GM23338 (cell line): ENCODE results near the gene IGF1R. TPM values are rescaled to one million over a fixed set of nuclear protein-coding genes. Genes with fewer than 3 reads are reported as not detected.

Source experiments
- ATAC-seq: fragments of 200-7000 bp; cut with Tn5 transposase; 3 replicates; pipeline ENCODE4 v1.9.1; 2020
- DNase-seq: peaks from one replicate; pipeline ENCODE4 v3.0.0-alpha.2; 2015; ENCODE audit warnings: low spot score
- H2AFZ ChIP-seq: fragments of 200-600 bp; sonication (generic); 2 replicates; pipeline ENCODE4 v1.8.0; 2016; ENCODE audit warnings: antibody characterized with exemption, mild to moderate bottlenecking, moderate library complexity
- H3F3A ChIP-seq: fragments of 200-600 bp; sonication (generic); replicated peaks from 2 replicates; pipeline ENCODE4 v1.8.0; 2017; ENCODE audit warnings: antibody characterized with exemption, mixed run types, low read depth
- H3K27ac ChIP-seq: fragments of 200-600 bp; sonication (generic); 2 replicates; pipeline ENCODE4 v1.6.1; 2016; ENCODE audit warnings: low read depth
- H3K27me3 ChIP-seq: fragments of 200-600 bp; sonication (generic); 2 replicates; pipeline ENCODE4 v1.8.0; 2016; ENCODE audit warnings: mild to moderate bottlenecking, mixed run types, moderate library complexity; ENCODE audit not compliant: insufficient read depth
- H3K36me3 ChIP-seq: fragments of 200-600 bp; sonication (generic); 2 replicates; pipeline ENCODE4 v1.8.0; 2016; ENCODE audit warnings: mild to moderate bottlenecking; ENCODE audit not compliant: insufficient read depth
- H3K4me1 ChIP-seq: fragments of 200-600 bp; sonication (generic); 2 replicates; pipeline ENCODE4 v1.8.0; 2016; ENCODE audit warnings: mild to moderate bottlenecking, moderate library complexity; ENCODE audit not compliant: insufficient read depth
- H3K4me2 ChIP-seq: fragments of 200-600 bp; sonication (generic); 2 replicates; pipeline ENCODE4 v1.7.1; 2017; ENCODE audit warnings: mixed run types
- H3K4me3 ChIP-seq: fragments of 200-600 bp; sonication (generic); 2 replicates; pipeline ENCODE4 v1.6.1; 2016; ENCODE audit warnings: mixed run types
- H3K79me2 ChIP-seq: fragments of 200-600 bp; sonication (generic); replicated peaks from 2 replicates; pipeline ENCODE4 v1.8.0; 2017; ENCODE audit warnings: mild to moderate bottlenecking; ENCODE audit not compliant: insufficient read depth
- H3K9me2 ChIP-seq: fragments of 200-600 bp; sonication (generic); 2 replicates; pipeline ENCODE4 v1.8.0; 2017; ENCODE audit not compliant: insufficient read depth
- H4K20me1 ChIP-seq: fragments of 200-600 bp; sonication (generic); replicated peaks from 2 replicates; pipeline ENCODE4 v1.8.0; 2017; ENCODE audit warnings: mild to moderate bottlenecking; ENCODE audit not compliant: insufficient read depth
- H3K27ac Mint-ChIP-seq: 2 replicates; pipeline ENCODE4 v1.8.0; 2020; ENCODE audit warnings: inconsistent platforms, mild to moderate bottlenecking, moderate library complexity, mixed read lengths
- H3K27me3 Mint-ChIP-seq: 3 replicates; pipeline ENCODE4 v1.8.0; 2022; ENCODE audit warnings: low read depth, mild to moderate bottlenecking, moderate library complexity, mixed read lengths, inconsistent platforms; ENCODE audit not compliant: insufficient read depth, poor library complexity
- H3K36me3 Mint-ChIP-seq: 3 replicates; pipeline ENCODE4 v1.8.0; 2021; ENCODE audit warnings: low read depth, mild to moderate bottlenecking, inconsistent platforms, moderate library complexity, mixed read lengths
- H3K4me1 Mint-ChIP-seq: 3 replicates; pipeline ENCODE4 v1.8.0; 2020; ENCODE audit warnings: mild to moderate bottlenecking, inconsistent platforms, mixed read lengths
- H3K4me3 Mint-ChIP-seq: 3 replicates; pipeline ENCODE4 v1.8.0; 2021; ENCODE audit warnings: moderate library complexity, mild to moderate bottlenecking, inconsistent platforms, mixed read lengths
- H3K9me3 Mint-ChIP-seq: 3 replicates; pipeline ENCODE4 v1.8.0; 2020; ENCODE audit warnings: moderate library complexity, mild to moderate bottlenecking, inconsistent platforms, mixed read lengths
- EZH2phosphoT487 ChIP-seq: fragments of 200-600 bp; sonication (generic); IDR thresholded peaks from one replicate; pipeline ENCODE4 v1.8.1; 2018; ENCODE audit warnings: antibody characterized with exemption; ENCODE audit not compliant: unreplicated experiment
- JUNB ChIP-seq: IDR thresholded peaks from one replicate; pipeline ENCODE4 v1.6.1; 2016; ENCODE audit warnings: antibody characterized with exemption; ENCODE audit not compliant: unreplicated experiment
- NANOG ChIP-seq: IDR thresholded peaks from 2 replicates; pipeline ENCODE4 v1.6.1; 2016; ENCODE audit warnings: antibody characterized with exemption, borderline replicate concordance
- POLR2AphosphoS5 ChIP-seq: IDR thresholded peaks from 2 replicates; pipeline ENCODE4 v1.6.1; 2016; ENCODE audit warnings: antibody characterized with exemption, low read depth
- ZNF114 ChIP-seq: fragments of 250-450 bp; sonication (Bioruptor Pico); IDR thresholded peaks from 2 replicates; pipeline ENCODE4 v1.5.0; 2020; ENCODE audit warnings: mild to moderate bottlenecking, moderate library complexity
- polyA plus RNA-seq: library from polyadenylated mRNA; unstranded; fragments of >200 nt; fragmentation: Nextera tagmentation; extraction: Ambion mirVana; gene quantifications from 2 replicates; pipeline ENCODE4 v1.2.1, GENCODE V29; 2016
- total RNA-seq: library from RNA; depleted of rRNA; stranded (reverse); fragments of >200 nt; shearing (Covaris generic); gene quantifications from 2 replicates; pipeline ENCODE4 v1.2.3, GENCODE V29; 2014
- TF ChIP-seq, protein P1 (sequence below): IDR thresholded peaks from 2 replicates; pipeline ENCODE4 v1.6.1; 2016; ENCODE audit warnings: antibody characterized with exemption
- TF ChIP-seq, protein P2 (sequence below): IDR thresholded peaks from one replicate; pipeline ENCODE4 v1.6.1; 2018; ENCODE audit warnings: antibody characterized with exemption; ENCODE audit not compliant: unreplicated experiment

IGF1R gene
- total and polyA plus RNA-seq, 2 experiments from 2014 or later: 20.4 to 92.2 TPM

DNA sequence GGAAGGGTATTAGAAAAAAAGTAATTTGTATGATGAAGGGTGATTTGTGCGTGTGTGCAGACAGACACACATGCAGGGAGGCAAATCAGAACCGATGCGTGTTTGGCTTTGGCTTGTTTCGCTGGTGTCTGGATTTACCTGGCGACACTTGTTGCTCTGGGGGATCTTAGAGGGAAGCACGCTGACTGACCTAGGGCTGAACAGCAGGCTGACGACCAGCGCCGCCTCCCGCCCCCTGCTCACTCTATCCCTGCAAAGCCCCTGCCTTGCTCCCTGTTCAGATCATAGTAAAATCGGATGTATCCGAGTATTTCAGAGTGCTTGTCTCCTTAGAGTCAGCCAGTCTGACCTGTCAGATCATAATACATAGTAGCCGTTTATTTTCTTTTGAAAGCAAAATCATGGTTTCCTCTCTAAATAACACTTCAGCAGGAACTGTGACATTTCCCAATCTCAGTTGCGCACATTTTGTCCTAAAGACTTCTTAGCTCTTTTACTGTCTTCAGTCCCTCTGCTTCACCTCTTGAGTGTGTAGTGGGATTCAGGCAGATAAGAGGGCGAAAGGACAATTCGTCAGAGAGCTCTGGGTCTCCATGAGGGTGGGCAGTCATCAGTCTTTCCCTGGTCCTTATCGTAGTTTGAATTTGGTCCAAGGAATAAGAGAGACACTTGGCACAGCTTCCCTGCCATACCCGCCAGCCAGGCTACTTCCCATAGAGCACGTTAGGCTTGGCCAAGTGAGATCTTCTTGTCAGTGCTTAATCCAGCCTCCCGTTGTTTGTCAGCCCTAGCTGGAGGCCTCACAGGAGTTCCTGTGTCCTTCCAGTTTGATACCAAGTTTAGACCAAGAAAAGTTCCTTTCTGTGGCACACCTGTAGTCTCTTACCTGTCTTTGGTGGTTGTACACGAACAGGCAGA is 261.9 kb downstream of the IGF1R start:
- peaks cover 18% of the 10 kb centered on the region for H3K36me3 ChIP-seq
- H3F3A ChIP-seq: no peaks in the 10 kb centered on the region
- Mint-ChIP-seq H3K27ac (no peak overlapping the region; the same call in 1 of the 2 replicates), H3K4me3 (no peak overlapping the region), H3K4me1 (peaks cover 16% of the 10 kb centered on the region), H3K36me3 (peaks cover 51% of the 10 kb centered on the region), H3K9me3 (no peaks in the 10 kb centered on the region), H3K27me3 (no peaks in the 10 kb centered on the region)
- H3K4me1 ChIP-seq: peaks cover 5% of the 10 kb centered on the region
- H3K9me2 ChIP-seq: no peaks in the 10 kb centered on the region
- H3K27me3 ChIP-seq: no peaks in the 10 kb centered on the region
- no peak overlapping the region for H3K4me3 ChIP-seq
- H3K27ac ChIP-seq: no peak overlapping the region
- H3K79me2 ChIP-seq: peaks cover 18% of the 10 kb centered on the region
- peaks cover 18% of the 10 kb centered on the region; the same call in 1 of the 2 replicates for H4K20me1 ChIP-seq
- DNase-seq (no peak), ATAC-seq (no peak)
- no peak for TF ChIP-seq NANOG
- no peak for TF ChIP-seq ZNF114
- TF ChIP-seq, protein P1, sequence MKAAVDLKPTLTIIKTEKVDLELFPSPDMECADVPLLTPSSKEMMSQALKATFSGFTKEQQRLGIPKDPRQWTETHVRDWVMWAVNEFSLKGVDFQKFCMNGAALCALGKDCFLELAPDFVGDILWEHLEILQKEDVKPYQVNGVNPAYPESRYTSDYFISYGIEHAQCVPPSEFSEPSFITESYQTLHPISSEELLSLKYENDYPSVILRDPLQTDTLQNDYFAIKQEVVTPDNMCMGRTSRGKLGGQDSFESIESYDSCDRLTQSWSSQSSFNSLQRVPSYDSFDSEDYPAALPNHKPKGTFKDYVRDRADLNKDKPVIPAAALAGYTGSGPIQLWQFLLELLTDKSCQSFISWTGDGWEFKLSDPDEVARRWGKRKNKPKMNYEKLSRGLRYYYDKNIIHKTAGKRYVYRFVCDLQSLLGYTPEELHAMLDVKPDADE: no peak
- TF ChIP-seq EZH2phosphoT487: no peak
- no peak for TF ChIP-seq POLR2AphosphoS5
- TF ChIP-seq, protein P2, sequence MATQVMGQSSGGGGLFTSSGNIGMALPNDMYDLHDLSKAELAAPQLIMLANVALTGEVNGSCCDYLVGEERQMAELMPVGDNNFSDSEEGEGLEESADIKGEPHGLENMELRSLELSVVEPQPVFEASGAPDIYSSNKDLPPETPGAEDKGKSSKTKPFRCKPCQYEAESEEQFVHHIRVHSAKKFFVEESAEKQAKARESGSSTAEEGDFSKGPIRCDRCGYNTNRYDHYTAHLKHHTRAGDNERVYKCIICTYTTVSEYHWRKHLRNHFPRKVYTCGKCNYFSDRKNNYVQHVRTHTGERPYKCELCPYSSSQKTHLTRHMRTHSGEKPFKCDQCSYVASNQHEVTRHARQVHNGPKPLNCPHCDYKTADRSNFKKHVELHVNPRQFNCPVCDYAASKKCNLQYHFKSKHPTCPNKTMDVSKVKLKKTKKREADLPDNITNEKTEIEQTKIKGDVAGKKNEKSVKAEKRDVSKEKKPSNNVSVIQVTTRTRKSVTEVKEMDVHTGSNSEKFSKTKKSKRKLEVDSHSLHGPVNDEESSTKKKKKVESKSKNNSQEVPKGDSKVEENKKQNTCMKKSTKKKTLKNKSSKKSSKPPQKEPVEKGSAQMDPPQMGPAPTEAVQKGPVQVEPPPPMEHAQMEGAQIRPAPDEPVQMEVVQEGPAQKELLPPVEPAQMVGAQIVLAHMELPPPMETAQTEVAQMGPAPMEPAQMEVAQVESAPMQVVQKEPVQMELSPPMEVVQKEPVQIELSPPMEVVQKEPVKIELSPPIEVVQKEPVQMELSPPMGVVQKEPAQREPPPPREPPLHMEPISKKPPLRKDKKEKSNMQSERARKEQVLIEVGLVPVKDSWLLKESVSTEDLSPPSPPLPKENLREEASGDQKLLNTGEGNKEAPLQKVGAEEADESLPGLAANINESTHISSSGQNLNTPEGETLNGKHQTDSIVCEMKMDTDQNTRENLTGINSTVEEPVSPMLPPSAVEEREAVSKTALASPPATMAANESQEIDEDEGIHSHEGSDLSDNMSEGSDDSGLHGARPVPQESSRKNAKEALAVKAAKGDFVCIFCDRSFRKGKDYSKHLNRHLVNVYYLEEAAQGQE: no peak
- no peak for TF ChIP-seq JUNB
- no peak overlapping the region for H2AFZ ChIP-seq
- H3K4me2 ChIP-seq: no peak overlapping the region

DNA sequence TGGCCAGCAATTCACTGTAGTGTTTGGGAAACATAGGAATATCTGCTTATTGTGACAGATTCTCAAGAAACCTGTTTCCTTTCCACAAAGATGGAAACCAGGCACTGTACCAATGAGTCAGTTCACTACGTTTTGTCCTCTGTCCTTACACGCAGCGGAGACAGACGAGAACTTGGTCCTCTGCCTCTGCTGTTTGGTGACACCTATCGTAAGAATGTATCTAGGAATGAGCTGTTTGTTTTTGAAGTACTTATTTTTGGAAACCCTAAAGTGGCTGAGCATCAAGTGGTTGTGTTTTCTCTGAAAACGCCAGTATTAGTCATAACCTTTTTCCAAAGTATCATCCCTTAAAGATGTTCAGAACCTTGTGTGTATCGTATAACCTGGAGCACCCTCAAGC is 266.3 kb downstream of the IGF1R start:
- TF ChIP-seq, protein P1: no peak
- TF ChIP-seq, protein P2: no peak
- peaks cover 27% of the 10 kb centered on the region for H3K36me3 ChIP-seq
- DNase-seq (no peak), ATAC-seq (no peak)
- Mint-ChIP-seq H3K4me1 (no peaks in the 10 kb centered on the region), H3K27ac (no peak overlapping the region), H3K9me3 (no peaks in the 10 kb centered on the region), H3K36me3 (peaks cover 77% of the 10 kb centered on the region), H3K27me3 (peaks cover 3% of the 10 kb centered on the region), H3K4me3 (no peak overlapping the region)
- no peak overlapping the region for H3K4me3 ChIP-seq
- H3K4me2 ChIP-seq: no peak overlapping the region
- H4K20me1 ChIP-seq: peaks cover 3% of the 10 kb centered on the region
- H3K79me2 ChIP-seq: no peaks in the 10 kb centered on the region
- no peak overlapping the region for H2AFZ ChIP-seq
- no peaks in the 10 kb centered on the region for H3K9me2 ChIP-seq
- H3K27me3 ChIP-seq: no peaks in the 10 kb centered on the region
- no peaks in the 10 kb centered on the region for H3F3A ChIP-seq
- H3K4me1 ChIP-seq: no peaks in the 10 kb centered on the region
- no peak overlapping the region for H3K27ac ChIP-seq
